GM13976 (cell line): ENCODE measurements around the gene LAMTOR4.

Experiments used
- DNase-seq: peaks from one replicate; pipeline ENCODE4 v3.0.0; 2012; ENCODE audit warnings: low spot score
- in situ Hi-C: fragments of 300-500 bp; cut with MboI; formaldehyde crosslinking; loops from one replicate; pipeline ENCODE4 v1.12.0; 2022; ENCODE audit warnings: low sequenced_read_pairs, mixed read lengths, inconsistent platforms; ENCODE audit not compliant: unreplicated experiment
- TF ChIP-seq, protein P1 (sequence below): IDR thresholded peaks from 2 replicates; pipeline ENCODE4 v1.5.1; 2012; ENCODE audit warnings: borderline replicate concordance, mild to moderate bottlenecking; ENCODE audit not compliant: insufficient read depth; ENCODE audit errors: extremely low read depth, missing control alignments, control extremely low read depth

The LAMTOR4 gene

DNA sequence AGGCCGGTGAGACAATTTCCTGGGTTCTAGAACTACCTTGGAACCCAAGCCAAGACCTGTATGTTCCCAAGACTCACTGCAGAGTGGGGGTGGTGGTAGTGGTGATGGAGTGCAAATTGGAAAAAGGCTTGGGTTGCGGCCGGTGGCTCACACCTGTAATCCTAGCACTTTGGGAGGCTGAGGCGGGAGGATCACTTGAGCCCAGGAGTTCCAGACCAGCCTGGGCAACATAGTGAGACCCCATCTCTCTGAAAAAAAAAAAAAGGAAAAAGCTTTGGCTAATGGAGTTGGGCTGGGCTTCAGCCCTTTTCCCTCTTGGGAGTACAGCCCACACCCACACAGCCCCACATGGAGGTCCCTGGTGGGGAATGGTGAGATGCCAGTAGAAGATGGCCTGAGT, 43.2 kb upstream of the LAMTOR4 start:
- DNase-seq: no peak
- in situ Hi-C loops: no loop called here

DNA sequence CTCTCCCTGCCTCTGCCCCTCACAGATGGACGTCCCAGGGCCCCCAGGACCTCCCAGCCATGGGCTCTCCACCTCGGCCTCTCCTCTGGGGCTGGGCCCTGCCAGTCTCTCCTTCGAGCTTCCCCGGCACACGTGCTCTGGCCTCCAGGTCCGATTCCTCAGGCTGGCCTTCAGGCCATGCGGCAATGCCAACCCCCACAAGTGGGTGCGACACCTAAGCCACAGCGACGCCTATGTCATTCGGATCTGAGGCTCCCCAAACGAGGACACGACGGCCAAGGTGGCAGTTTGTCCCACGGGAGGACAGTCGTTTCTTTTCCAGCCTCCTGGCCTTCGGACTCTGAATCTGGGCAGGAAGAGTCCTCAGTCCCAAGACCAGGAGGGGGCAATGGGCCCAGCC, 42.1 kb upstream of the LAMTOR4 start:
- TF ChIP-seq, protein P1, sequence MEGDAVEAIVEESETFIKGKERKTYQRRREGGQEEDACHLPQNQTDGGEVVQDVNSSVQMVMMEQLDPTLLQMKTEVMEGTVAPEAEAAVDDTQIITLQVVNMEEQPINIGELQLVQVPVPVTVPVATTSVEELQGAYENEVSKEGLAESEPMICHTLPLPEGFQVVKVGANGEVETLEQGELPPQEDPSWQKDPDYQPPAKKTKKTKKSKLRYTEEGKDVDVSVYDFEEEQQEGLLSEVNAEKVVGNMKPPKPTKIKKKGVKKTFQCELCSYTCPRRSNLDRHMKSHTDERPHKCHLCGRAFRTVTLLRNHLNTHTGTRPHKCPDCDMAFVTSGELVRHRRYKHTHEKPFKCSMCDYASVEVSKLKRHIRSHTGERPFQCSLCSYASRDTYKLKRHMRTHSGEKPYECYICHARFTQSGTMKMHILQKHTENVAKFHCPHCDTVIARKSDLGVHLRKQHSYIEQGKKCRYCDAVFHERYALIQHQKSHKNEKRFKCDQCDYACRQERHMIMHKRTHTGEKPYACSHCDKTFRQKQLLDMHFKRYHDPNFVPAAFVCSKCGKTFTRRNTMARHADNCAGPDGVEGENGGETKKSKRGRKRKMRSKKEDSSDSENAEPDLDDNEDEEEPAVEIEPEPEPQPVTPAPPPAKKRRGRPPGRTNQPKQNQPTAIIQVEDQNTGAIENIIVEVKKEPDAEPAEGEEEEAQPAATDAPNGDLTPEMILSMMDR: no peak
- in situ Hi-C loops: no loop called here

More for the DNA sequence above, 43.2 kb upstream of the LAMTOR4 start:
- TF ChIP-seq, protein P1: no peak

DNA sequence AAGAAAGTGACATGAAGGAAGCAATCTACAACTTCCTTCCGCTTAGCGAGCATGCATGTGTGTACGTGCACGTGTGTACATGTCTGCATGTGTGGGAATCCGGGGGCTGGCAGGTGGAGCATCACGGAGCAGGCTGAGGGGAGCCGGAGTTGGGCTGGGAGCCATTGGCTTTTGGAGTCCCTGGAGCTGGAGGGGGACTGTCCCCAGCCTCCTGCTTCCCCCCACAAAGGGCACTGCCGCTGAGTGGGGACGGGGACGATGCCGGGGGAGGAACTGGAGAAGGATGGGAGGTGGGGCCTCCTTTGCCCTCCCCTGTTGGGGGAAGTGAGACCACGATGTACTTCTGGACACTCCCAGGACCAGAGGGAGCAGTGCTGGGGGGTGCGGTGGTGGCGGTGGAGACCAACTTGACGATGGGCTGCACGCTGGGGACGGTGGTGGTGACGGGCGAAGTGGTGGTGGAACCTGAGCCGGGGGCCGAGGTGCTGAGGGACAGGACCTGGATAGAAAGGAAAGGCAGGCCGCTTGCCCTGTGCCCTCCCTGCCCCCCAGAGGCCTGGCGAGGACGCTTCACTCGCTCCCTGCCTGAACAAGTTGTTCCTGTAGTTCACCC, 41.5 kb upstream of the LAMTOR4 start:
- in situ Hi-C loops: no loop called here
- no peak for DNase-seq

More for the DNA sequence above, 42.1 kb upstream of the LAMTOR4 start:
- no peak for DNase-seq

DNA sequence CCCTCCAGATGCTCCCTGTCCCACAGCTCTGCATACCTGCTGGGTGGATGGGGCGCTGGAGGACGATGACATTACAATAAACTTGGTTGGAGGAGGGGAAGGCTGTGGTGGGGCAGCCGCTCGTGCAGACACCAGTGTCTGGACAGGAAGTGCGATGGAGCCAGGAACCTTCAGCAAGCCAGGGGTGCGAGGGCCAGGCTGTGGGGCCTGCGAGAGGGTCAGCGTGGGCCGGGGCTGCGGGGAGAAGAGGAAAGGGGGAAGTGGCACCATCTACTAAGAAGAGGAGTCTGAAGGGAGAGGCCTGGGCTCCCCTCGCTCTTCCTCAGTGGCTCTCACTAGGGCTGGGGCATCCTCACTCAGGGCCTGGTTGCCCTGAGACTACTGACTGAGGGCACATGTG, 40.8 kb upstream of the LAMTOR4 start:
- TF ChIP-seq, protein P1: no peak
- in situ Hi-C loops: no loop called here
- DNase-seq: no peak

More for the DNA sequence above, 41.5 kb upstream of the LAMTOR4 start:
- TF ChIP-seq, protein P1: no peak

DNA sequence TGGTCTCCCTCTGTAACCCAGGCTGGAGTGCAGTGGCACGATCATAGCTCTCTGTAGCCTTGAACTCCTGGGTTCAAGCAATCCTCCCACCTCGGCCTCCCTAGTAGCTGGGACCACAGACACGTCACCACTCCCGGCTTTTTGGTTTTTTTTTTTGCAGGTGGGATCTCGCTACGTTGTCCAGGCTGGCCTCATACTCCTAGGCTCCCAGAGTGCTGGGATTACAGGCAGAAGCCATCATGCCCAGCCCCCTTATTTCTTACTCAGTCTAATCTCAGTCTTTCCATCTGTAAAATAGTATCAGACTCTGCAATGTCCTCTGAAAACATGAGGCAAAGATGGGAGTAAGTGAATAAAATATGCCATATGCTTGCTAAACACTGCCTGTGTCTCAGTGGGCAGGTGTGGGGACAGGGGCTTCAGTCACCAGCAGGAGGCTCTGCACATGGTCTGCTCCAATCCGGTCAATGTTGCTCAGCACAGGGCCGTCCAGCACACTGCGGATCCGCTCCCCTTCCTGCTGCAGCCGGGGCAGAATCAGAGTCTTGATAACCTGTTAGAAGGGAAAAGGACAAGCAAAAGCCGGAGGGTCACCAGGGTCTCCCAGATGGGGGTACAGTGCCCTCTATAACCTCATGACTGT, 39.1 kb upstream of the LAMTOR4 start:
- DNase-seq: no peak
- in situ Hi-C loops: no loop called here
- TF ChIP-seq, protein P1: no peak

DNA sequence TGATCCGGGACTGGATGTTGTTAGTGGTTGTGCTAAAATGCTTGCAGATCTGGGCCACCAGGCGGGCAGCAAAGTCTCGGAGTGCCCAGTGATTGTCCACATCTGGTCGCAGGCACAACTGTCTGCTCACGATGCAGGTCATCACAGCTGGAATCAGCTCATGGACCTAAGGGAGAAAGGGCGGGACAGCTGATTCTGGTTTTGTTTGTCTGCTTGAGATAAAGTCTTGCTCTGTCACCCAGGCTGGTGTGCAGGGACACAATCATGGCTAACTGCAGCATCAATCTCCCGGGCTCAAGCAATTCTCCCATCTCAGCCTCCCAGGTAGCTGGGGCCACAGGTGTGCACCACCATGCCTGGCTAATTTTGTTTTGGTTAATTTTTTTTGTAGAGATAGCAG, 37.6 kb upstream of the LAMTOR4 start:
- TF ChIP-seq, protein P1: no peak
- DNase-seq: no peak
- in situ Hi-C loops: no loop called here
